ENCODE measurements around the gene LYL1. TPM values are rescaled to one million over a fixed set of nuclear protein-coding genes. Genes with fewer than 3 reads are reported as not detected.

LYL1 gene
- total and polyA plus RNA-seq, 2 donors (not counting 1 experiment from before 2014, with no cell fraction given): 112 to 125 TPM

DNA sequence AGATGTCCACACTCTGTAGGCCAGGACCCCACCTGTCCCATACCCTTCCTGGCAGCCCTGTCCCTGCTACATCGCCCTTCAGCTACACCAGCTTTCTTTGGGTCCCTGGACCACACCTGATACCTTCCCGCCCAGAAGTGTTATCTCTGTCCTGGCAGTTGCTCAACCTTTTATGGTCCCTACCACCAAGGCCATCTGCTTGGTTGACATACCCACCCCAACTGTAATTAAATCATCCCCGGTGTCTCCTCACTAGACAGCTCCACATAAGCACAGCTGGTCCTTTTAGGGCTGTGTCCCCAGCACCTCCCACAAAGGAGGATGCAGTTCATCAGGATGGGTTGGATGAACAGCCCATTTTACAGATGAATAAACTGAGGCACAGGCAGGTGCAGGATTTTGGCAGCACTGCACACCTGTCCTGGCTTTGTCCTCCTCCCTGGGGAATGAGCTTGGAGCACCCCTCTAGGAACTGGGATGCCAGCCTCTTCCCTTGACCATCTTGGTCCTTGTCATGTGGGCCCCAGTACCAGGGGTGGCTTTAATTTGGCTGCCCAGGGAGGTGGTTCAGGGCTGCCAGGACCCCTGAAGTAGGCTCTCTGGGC, 28.3 kb upstream of the LYL1 start:
- Mint-ChIP-seq H3K4me3 (no peak overlapping the region), H3K4me1 (peaks cover 12% of the 10 kb centered on the region), H3K9me3 (ENCODE audit: insufficient read depth) (no peaks in the 10 kb centered on the region), H3K27ac (no peak overlapping the region), H3K27me3 (no peaks in the 10 kb centered on the region)
- ATAC-seq (ENCODE audit: low read depth) (no peak), DNase-seq (no peak)
- intact Hi-C loops (cut with micrococcal nuclease): no loop called here
- Histone ChIP-seq H3K9me3 (ENCODE audit: control extremely low read depth in 1 of 3, control insufficient read depth in 2 of 3, insufficient read depth in 1 of 3, low read length in 2 of 3) (no peaks in the 10 kb centered on the region), H3K4me3 (ENCODE audit: control extremely low read depth in 1 of 5, extremely low read depth in 1 of 5, insufficient read depth in 1 of 5, low read depth in 2 of 5, low read length in 4 of 5) (no peak overlapping the region), H3K36me3 (replicated peaks in 1 of 2; ENCODE audit: control extremely low read depth in 1 of 2, control insufficient read depth in 1 of 2, extremely low read depth in 1 of 2, insufficient read depth in 2 of 2, low read length in 1 of 2) (peaks cover 0 to 9% of the 10 kb centered on the region in 2 experiments), H3K4me1 (ENCODE audit: control insufficient read depth in 2 of 2, insufficient read depth in 2 of 2, low read length in 2 of 2) (no peaks in the 10 kb centered on the region), H3K27me3 (replicated peaks in 1 of 4; ENCODE audit: control extremely low read depth in 1 of 4, control insufficient read depth in 3 of 4, insufficient read depth in 4 of 4, low read length in 3 of 4) (no peaks in the 10 kb centered on the region), H3K9ac (ENCODE audit: low read length) (no peak overlapping the region), H3K79me2 (ENCODE audit: control insufficient read depth, insufficient read depth, low read length) (peaks cover 89% of the 10 kb centered on the region), H3K27ac (ENCODE audit: low read length in 2 of 2) (no peak overlapping the region), H2AFZ (ENCODE audit: insufficient read depth, low read depth, low read length, poor library complexity, severe bottlenecking) (no peak overlapping the region), H4K20me1 (ENCODE audit: control insufficient read depth, insufficient read depth, low read length, poor library complexity, severe bottlenecking) (peaks cover 14% of the 10 kb centered on the region), H3K4me2 (replicated peaks; ENCODE audit: low read depth, low read length, poor library complexity, severe bottlenecking) (no peak overlapping the region)
- POLR2A ChIA-PET: no interaction called here
- TF ChIP-seq EZH2 (IDR thresholded peaks at IDR 0.05; ENCODE audit: borderline replicate concordance, insufficient read depth, low read depth, low read length, poor library complexity, severe bottlenecking): no peak
- WGBS (ENCODE audit: insufficient coverage): 97% methylated on average over 3 of the region's 3 CpGs
- CTCF ChIA-PET: interaction anchor here (0.8 kb wide), 1 partner anchor 65 kb away, joined by 4 read pairs; no protein-coding TSS in a partner anchor

DNA sequence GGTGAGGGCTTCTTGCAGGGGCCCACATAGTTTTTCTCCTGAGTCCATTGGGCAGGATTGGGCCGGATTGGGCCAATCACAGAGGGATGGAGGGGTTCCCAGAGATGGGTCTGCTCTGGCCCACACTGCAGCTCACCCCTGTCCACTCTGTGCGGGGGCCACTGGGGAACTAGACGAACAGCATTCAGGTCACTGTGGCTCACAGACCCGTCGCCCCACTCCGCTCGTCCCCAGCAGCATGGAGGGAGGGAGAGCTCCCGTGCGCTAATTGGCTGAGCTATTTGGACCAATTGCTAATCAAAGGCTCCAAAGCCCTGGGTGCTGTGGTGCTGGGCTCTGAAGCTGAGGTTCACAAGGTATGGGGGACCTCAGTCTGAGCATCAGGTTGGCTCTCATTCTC, 26.7 kb upstream of the LYL1 start:
- H3K27ac Mint-ChIP-seq: no peak overlapping the region
- Histone ChIP-seq H3K27ac (ENCODE audit: low read length in 2 of 2) (no peak overlapping the region), H2AFZ (ENCODE audit: insufficient read depth, low read depth, low read length, poor library complexity, severe bottlenecking) (no peak overlapping the region), H3K27me3 (replicated peaks in 1 of 4; ENCODE audit: control extremely low read depth in 1 of 4, control insufficient read depth in 3 of 4, insufficient read depth in 4 of 4, low read length in 3 of 4) (no peaks in the 10 kb centered on the region), H3K9ac (ENCODE audit: low read length) (no peak overlapping the region), H3K4me3 (ENCODE audit: control extremely low read depth in 1 of 5, extremely low read depth in 1 of 5, insufficient read depth in 1 of 5, low read depth in 2 of 5, low read length in 4 of 5) (no peak overlapping the region), H3K79me2 (ENCODE audit: control insufficient read depth, insufficient read depth, low read length) (peaks cover 85% of the 10 kb centered on the region), H3K9me3 (ENCODE audit: control extremely low read depth in 1 of 3, control insufficient read depth in 2 of 3, insufficient read depth in 1 of 3, low read length in 2 of 3) (no peaks in the 10 kb centered on the region), H3K36me3 (replicated peaks in 1 of 2; ENCODE audit: control extremely low read depth in 1 of 2, control insufficient read depth in 1 of 2, extremely low read depth in 1 of 2, insufficient read depth in 2 of 2, low read length in 1 of 2) (no peaks in the 10 kb centered on the region), H3K4me2 (replicated peaks; ENCODE audit: low read depth, low read length, poor library complexity, severe bottlenecking) (no peak overlapping the region), H4K20me1 (ENCODE audit: control insufficient read depth, insufficient read depth, low read length, poor library complexity, severe bottlenecking) (peaks cover 8% of the 10 kb centered on the region), H3K4me1 (ENCODE audit: control insufficient read depth in 2 of 2, insufficient read depth in 2 of 2, low read length in 2 of 2) (no peaks in the 10 kb centered on the region)
- WGBS (ENCODE audit: insufficient coverage): 98% methylated on average over 9 of the region's 9 CpGs
- no peak for DNase-seq
- no peak for ATAC-seq (ENCODE audit: low read depth)
- no peaks in the 10 kb centered on the region for H3K27me3 Mint-ChIP-seq
- H3K4me1 Mint-ChIP-seq: peaks cover 12% of the 10 kb centered on the region
- TF ChIP-seq, protein P1, sequence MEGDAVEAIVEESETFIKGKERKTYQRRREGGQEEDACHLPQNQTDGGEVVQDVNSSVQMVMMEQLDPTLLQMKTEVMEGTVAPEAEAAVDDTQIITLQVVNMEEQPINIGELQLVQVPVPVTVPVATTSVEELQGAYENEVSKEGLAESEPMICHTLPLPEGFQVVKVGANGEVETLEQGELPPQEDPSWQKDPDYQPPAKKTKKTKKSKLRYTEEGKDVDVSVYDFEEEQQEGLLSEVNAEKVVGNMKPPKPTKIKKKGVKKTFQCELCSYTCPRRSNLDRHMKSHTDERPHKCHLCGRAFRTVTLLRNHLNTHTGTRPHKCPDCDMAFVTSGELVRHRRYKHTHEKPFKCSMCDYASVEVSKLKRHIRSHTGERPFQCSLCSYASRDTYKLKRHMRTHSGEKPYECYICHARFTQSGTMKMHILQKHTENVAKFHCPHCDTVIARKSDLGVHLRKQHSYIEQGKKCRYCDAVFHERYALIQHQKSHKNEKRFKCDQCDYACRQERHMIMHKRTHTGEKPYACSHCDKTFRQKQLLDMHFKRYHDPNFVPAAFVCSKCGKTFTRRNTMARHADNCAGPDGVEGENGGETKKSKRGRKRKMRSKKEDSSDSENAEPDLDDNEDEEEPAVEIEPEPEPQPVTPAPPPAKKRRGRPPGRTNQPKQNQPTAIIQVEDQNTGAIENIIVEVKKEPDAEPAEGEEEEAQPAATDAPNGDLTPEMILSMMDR (IDR thresholded peaks at IDR 0.05): no peak
- no peak for TF ChIP-seq EZH2 (IDR thresholded peaks at IDR 0.05; ENCODE audit: borderline replicate concordance, insufficient read depth, low read depth, low read length, poor library complexity, severe bottlenecking)
- H3K9me3 Mint-ChIP-seq (ENCODE audit: insufficient read depth): no peaks in the 10 kb centered on the region
- POLR2A ChIA-PET: interaction anchor here (0.5 kb wide), 1 partner anchor 25 kb away, joined by 3 read pairs; no protein-coding TSS in a partner anchor
- intact Hi-C loops (cut with micrococcal nuclease): no loop called here
- no peak overlapping the region for H3K4me3 Mint-ChIP-seq
- CTCF ChIA-PET: interaction anchor here (1.0 kb wide), 1 partner anchor 67 kb away, joined by 3 read pairs; no protein-coding TSS in a partner anchor
